NAMALWA (cell line): ENCODE data around the gene FAM81A.
A peak's percentile ranks its signal among the peaks of the same experiment; 100 is the strongest.
"Not testable (repeated sequence)": the region's sequence is repeated elsewhere in the genome, so short reads cannot be mapped to it uniquely, and the experiment has no call there.

ENCODE experiments used
- DNase-seq: peaks from one replicate; pipeline ENCODE4 v3.0.0-alpha.2; 2015; ENCODE audit warnings: low spot score

Gene FAM81A

GRCh38 chr15:59437817-59438624 is at the start of gene FAM81A:
TSS of gene FAM81A (plus strand) at chr15:59438186. CDS start at chr15:59458627, 20,441 bp downstream.
- DNase-seq, result peak; percentile 73

GRCh38 chr15:59388670-59389069 is 49.3 kb upstream of the FAM81A start:
- no peak for DNase-seq

- DNase-seq, result no peak
These were observed 45.7 kb upstream of the FAM81A start for GRCh38 chr15:59392299-59392698.

- DNase-seq, result no peak
These were observed 43.8 kb upstream of the FAM81A start for GRCh38 chr15:59394166-59394661.

GRCh38 chr15:59396211-59396610 is 41.8 kb upstream of the FAM81A start:
- no peak for DNase-seq

GRCh38 chr15:59396679-59397078 is 41.3 kb upstream of the FAM81A start:
- DNase-seq, result no peak

GRCh38 chr15:59398220-59398619 is 39.8 kb upstream of the FAM81A start:
- DNase-seq, result no peak

GRCh38 chr15:59399465-59400102 is 38.4 kb upstream of the FAM81A start:
- DNase-seq, result peak; percentile 87

GRCh38 chr15:59400103-59400813 is 37.7 kb upstream of the FAM81A start:
- no peak for DNase-seq

GRCh38 chr15:59401051-59401823 is 36.7 kb upstream of the FAM81A start:
- DNase-seq, result not testable (repeated sequence)

GRCh38 chr15:59401824-59402569 is 36.0 kb upstream of the FAM81A start:
- DNase-seq, result no peak

GRCh38 chr15:59405079-59405478 is 32.9 kb upstream of the FAM81A start:
- DNase-seq, result no peak

GRCh38 chr15:59406446-59406845 is 31.5 kb upstream of the FAM81A start:
- peak; percentile 55 for DNase-seq

GRCh38 chr15:59407946-59408345 is 30.0 kb upstream of the FAM81A start:
- DNase-seq, result no peak

GRCh38 chr15:59410391-59410896 is 27.5 kb upstream of the FAM81A start:
- peak; percentile 36 for DNase-seq

- no peak for DNase-seq
These were observed 24.4 kb upstream of the FAM81A start for GRCh38 chr15:59413577-59413976.

GRCh38 chr15:59416816-59417215 is 21.2 kb upstream of the FAM81A start:
- no peak for DNase-seq

- no peak for DNase-seq
These were observed 18.8 kb upstream of the FAM81A start for GRCh38 chr15:59419170-59419569.

GRCh38 chr15:59420108-59420507 is 17.9 kb upstream of the FAM81A start:
- DNase-seq, result no peak

GRCh38 chr15:59420986-59421618 is 16.9 kb upstream of the FAM81A start:
- no peak for DNase-seq
